HepG2 (cell line): ENCODE measurements around the gene FAM114A1. TPM values are rescaled to one million over a fixed set of nuclear protein-coding genes. Genes with fewer than 3 reads are reported as not detected.

Source experiments
- ATAC-seq: fragments of 200-7000 bp; cut with Tn5 transposase; 3 replicates; pipeline ENCODE4 v1.9.1; 2020; ENCODE audit warnings: mild to moderate bottlenecking, moderate library complexity
- BruUV-seq: library from RNA; stranded (reverse); fragments of 400-500 nt; replicated peaks from 2 replicates; lab custom pipeline; 2021; lab: Mats Ljungman, UMichigan
- CTCF ChIA-PET: fragments of 300-600 bp; formaldehyde crosslinking; extraction: SDS; loops from one replicate; lab custom pipeline; 2021; ENCODE audit warnings: low total read pairs, inconsistent platforms, low intra/inter-chr PET ratio; lab: Yijun Ruan, JAX
- POLR2A ChIA-PET: fragments of 350-600 bp; sonication (Branson Sonifier 250); formaldehyde crosslinking; loops from one replicate; lab custom pipeline; 2020; ENCODE audit warnings: antibody characterized with exemption, inconsistent platforms; lab: Yijun Ruan, JAX
- DNase-seq: peaks from one replicate; pipeline ENCODE4 v3.0.0-alpha.2; 2015; ENCODE audit warnings: low spot score
- FAIRE-seq: peaks from 3 replicates; lab custom pipeline; 2011; peaks lifted over from hg19 to GRCh38; lab: Jason Lieb, UNC
- H2AFZ ChIP-seq: one replicate; pipeline ENCODE4 v1.6.1; 2011; ENCODE audit warnings: low read length, inconsistent platforms
- H3K27ac ChIP-seq: fragments of 300-600 bp; 3 replicates; pipeline ENCODE4 v1.8.0; 2011; ENCODE audit warnings: mixed run types, mild to moderate bottlenecking, mixed read lengths, low read length, inconsistent platforms; ENCODE audit not compliant: insufficient read depth; ENCODE audit errors: extremely low read length
- H3K27me3 ChIP-seq, 2 experiments: fragments of 200-600 bp in 1 of 2; 2 replicates in 1 of 2; 3 replicates in 1 of 2; pipeline versions ENCODE4 v1.6.0 to v1.8.0; 2011; ENCODE audit warnings: low read length in 2 of 2, mild to moderate bottlenecking in 2 of 2, moderate library complexity in 2 of 2, inconsistent platforms in 1 of 2; ENCODE audit not compliant: insufficient read depth in 2 of 2, control insufficient read depth in 1 of 2
- H3K36me3 ChIP-seq, 2 experiments: fragments of 200-600 bp in 1 of 2; replicated peaks in 1 of 2; 2 replicates in 1 of 2; 3 replicates in 1 of 2; pipeline versions ENCODE4 v1.5.1 to v1.8.0; 2011; ENCODE audit warnings: low read length in 2 of 2, inconsistent platforms in 1 of 2; ENCODE audit not compliant: insufficient read depth in 2 of 2, control insufficient read depth in 1 of 2
- H3K4me1 ChIP-seq: 2 replicates; pipeline ENCODE4 v1.5.1; 2012; ENCODE audit warnings: low read length, inconsistent platforms; ENCODE audit not compliant: insufficient read depth
- H3K4me2 ChIP-seq: 2 replicates; pipeline ENCODE4 v1.6.0; 2011; ENCODE audit warnings: low read depth, low read length, inconsistent platforms
- H3K4me3 ChIP-seq, 3 experiments: fragments of 200-600 bp in 1 of 3; sonication (generic), shearing (Covaris generic) in 1 of 3; replicated peaks in 1 of 3; 2 replicates each; pipeline ENCODE4 v1.5.1; 2011 to 2016; ENCODE audit warnings: low read length in 3 of 3, inconsistent platforms in 2 of 3, low read depth in 2 of 3, mild to moderate bottlenecking in 2 of 3, control low read depth in 1 of 3, mixed read lengths in 1 of 3; ENCODE audit not compliant: insufficient read depth in 1 of 3
- H3K79me2 ChIP-seq: one replicate; pipeline ENCODE4 v1.6.1; 2011; ENCODE audit warnings: low read length, inconsistent platforms; ENCODE audit not compliant: insufficient read depth
- H3K9ac ChIP-seq: 2 replicates; pipeline ENCODE4 v1.6.0; 2011; ENCODE audit warnings: mild to moderate bottlenecking, low read depth, low read length, inconsistent platforms; ENCODE audit not compliant: insufficient read depth
- H3K9me3 ChIP-seq: 2 replicates; pipeline ENCODE4 v1.5.1; 2012; ENCODE audit warnings: mild to moderate bottlenecking, low read length
- H4K20me1 ChIP-seq: 2 replicates; pipeline ENCODE4 v1.6.0; 2011; ENCODE audit warnings: inconsistent platforms, mild to moderate bottlenecking, low read length, moderate library complexity; ENCODE audit not compliant: insufficient read depth
- ARID5B ChIP-seq: IDR thresholded peaks from 2 replicates; pipeline ENCODE4 v1.4.0; 2020; ENCODE audit warnings: mild to moderate bottlenecking, missing genetic modification reagents
- CSRNP2 ChIP-seq: sonication (generic); formaldehyde crosslinking; conservative IDR thresholded peaks from 2 replicates; pipeline ENCODE4 v1.8.0; 2022; ENCODE audit warnings: low read depth, missing genetic modification reagents
- DMAP1 ChIP-seq: IDR thresholded peaks from 2 replicates; pipeline ENCODE4 v1.6.1; 2016
- ETV5 ChIP-seq: IDR thresholded peaks from 2 replicates; pipeline ENCODE4 v1.6.1; 2018; ENCODE audit warnings: missing biosample characterization, missing genetic modification reagents, inconsistent platforms, borderline replicate concordance
- SOX13 ChIP-seq, 3 experiments: fragments of 450-650 bp in 1 of 3; sonication (generic) in 1 of 3; formaldehyde crosslinking in 1 of 3; IDR thresholded peaks in 2 of 3; conservative IDR thresholded peaks in 1 of 3; 2 replicates each; pipeline versions ENCODE4 v1.5.0 to v1.6.1; 2016 to 2020; ENCODE audit warnings: antibody characterized with exemption in 1 of 3, mild to moderate bottlenecking in 1 of 3, missing compliant biosample characterization in 1 of 3, missing genetic modification reagents in 1 of 3, moderate library complexity in 1 of 3
- SP140L ChIP-seq: sonication (generic); formaldehyde crosslinking; IDR thresholded peaks from 2 replicates; pipeline ENCODE4 v1.4.0; 2020; ENCODE audit warnings: missing genetic modification reagents, borderline replicate concordance
- SYNCRIP ChIP-seq: fragments of 200-400 bp; formaldehyde crosslinking; IDR thresholded peaks from 2 replicates; pipeline ENCODE4 v1.6.1; 2018; ENCODE audit warnings: mild to moderate bottlenecking, low read depth, low read length; ENCODE audit not compliant: insufficient read depth
- TFAP4 ChIP-seq: sonication (generic); IDR thresholded peaks from 2 replicates; pipeline ENCODE4 v1.6.1; 2016; ENCODE audit warnings: low read depth, borderline replicate concordance
- THRA ChIP-seq: sonication (generic); formaldehyde crosslinking; IDR thresholded peaks from 2 replicates; pipeline ENCODE4 v1.4.0; 2020; ENCODE audit warnings: missing genetic modification reagents, borderline replicate concordance
- ZKSCAN8 ChIP-seq: IDR thresholded peaks from 2 replicates; pipeline ENCODE4 v1.6.1; 2016; ENCODE audit warnings: borderline replicate concordance, missing genetic modification reagents, missing compliant biosample characterization
- ZNF251 ChIP-seq: sonication (generic); formaldehyde crosslinking; IDR thresholded peaks from 2 replicates; pipeline ENCODE4 v1.9.0; 2021; ENCODE audit warnings: mild to moderate bottlenecking, missing genetic modification reagents
- ZNF652 ChIP-seq: IDR thresholded peaks from 2 replicates; pipeline ENCODE4 v1.6.1; 2016; ENCODE audit warnings: low read depth, borderline replicate concordance
- ZNF749 ChIP-seq: sonication (generic); formaldehyde crosslinking; IDR thresholded peaks from 2 replicates; pipeline ENCODE4 v1.8.0; 2022; ENCODE audit warnings: mild to moderate bottlenecking, missing genetic modification reagents, moderate library complexity, borderline replicate concordance
- WGBS: methylation state at CpG from one replicate; pipeline ENCODE4 v1.1.6; 2017; ENCODE audit warnings: low lambda C conversion rate; 5-methylcytosine and 5-hydroxymethylcytosine counted together
- in situ Hi-C: cut with HindIII; loops from 2 replicates; pipeline ENCODE4 v1.10.0; 2017; ENCODE audit warnings: low pct_unique_long_range_greater_than_20kb; ENCODE audit not compliant: extremely low pct_ligation_motif_present
- intact Hi-C: fragments of 100-400 bp; cut with micrococcal nuclease; formaldehyde crosslinking; loops from one replicate; pipeline ENCODE4 v1.10.0; 2022; ENCODE audit not compliant: unreplicated experiment
- polyA plus RNA-seq, 8 experiments: library from polyadenylated mRNA; depleted of rRNA in 3 of 8; stranded (reverse) in 7 of 8; unstranded in 1 of 8; fragments of >200 nt; fragmentation: Illumina TruSeq in 4 of 8; extraction: Trizol in 4 of 8; gene quantifications; 2 replicates each; pipeline versions ENCODE4 v1.2.1 to v1.2.3, GENCODE V29; 2011 to 2016; ENCODE audit warnings: low read depth in 4 of 8, missing spikeins in 1 of 8, mixed read lengths in 1 of 8; ENCODE audit not compliant: insufficient read depth in 1 of 8
- total RNA-seq, 5 experiments: library from RNA; depleted of rRNA; stranded (reverse); fragments of >200 nt; fragmentation: Illumina TruSeq; extraction: Trizol; gene quantifications; 2 replicates each; pipeline ENCODE4 v1.2.3, GENCODE V29; 2016; ENCODE audit warnings: low read depth in 1 of 5

FAM114A1 gene
- total and polyA plus RNA-seq, 2 of the 13 experiments (the other 11 are each of a cell fraction or from before 2014, with no cell fraction given): 61.0 to 76.9 TPM

- TF ChIP-seq ZNF749 (CRISPR knock-in tag) (no peak), DMAP1 (CRISPR knock-in tag) (no peak), ZNF652 (CRISPR knock-in tag) (peak; percentile 36; the same call in 1 of the 2 replicates), TFAP4 (peak; percentile 75), SP140L (CRISPR knock-in tag) (0 out of 2 replicates have a peak, but pooled peaks have one; percentile 15), CSRNP2 (CRISPR knock-in tag) (no peak)
These were observed 5.0 kb downstream of the FAM114A1 start (continued) for GRCh38 chr4:38872620-38873019.

- intact Hi-C loops (no loop called here), in situ Hi-C loops (no loop called here)
- Histone ChIP-seq H2AFZ (no peak overlapping the region), H3K27me3 (no peaks in the 10 kb centered on the region), H4K20me1 (peaks cover 12% of the 10 kb centered on the region), H3K4me3 (peak overlapping the region in 1 of 3 experiments; percentile 9; a peak in 1 of 6 replicates), H3K4me1 (peaks cover 70% of the 10 kb centered on the region), H3K27ac (peak overlapping the region; percentile 75), H3K79me2 (peaks cover 54% of the 10 kb centered on the region), H3K9ac (peak overlapping the region; percentile 35), H3K4me2 (peak overlapping the region; percentile 67), H3K9me3 (no peaks in the 10 kb centered on the region), H3K36me3 (peaks cover 12 to 17% of the 10 kb centered on the region in 2 experiments)
- POLR2A ChIA-PET: interaction anchor here (1.1 kb wide), 1 partner anchor 16 kb away, joined by 4 read pairs; no protein-coding TSS in a partner anchor
- CTCF ChIA-PET: no interaction called here
- ATAC-seq: peak; percentile 25
- FAIRE-seq: peak; percentile 23
- DNase-seq: peak; percentile 54
- BruUV-seq: no TSS peak
- 68% methylated on average over 5 of the region's 5 CpGs for WGBS
- TF ChIP-seq ARID5B (CRISPR knock-in tag) (0 out of 2 replicates have a peak, but pooled peaks have one; percentile 9), SYNCRIP (no peak), THRA (CRISPR knock-in tag) (0 out of 2 replicates have a peak, but pooled peaks have one; percentile 29), ZNF251 (CRISPR knock-in tag) (no peak), ZKSCAN8 (CRISPR knock-in tag) (no peak), SOX13 (IDR thresholded peaks at IDR 0.05) (no peak), SOX13 (CRISPR knock-in tag; conservative IDR thresholded peaks at IDR 0.05 in 1 of 2, IDR thresholded peaks at IDR 0.05 in 1 of 2) (0 out of 4 replicates have a peak, but pooled peaks of 1 of the 2 experiments have one; percentile 8), ETV5 (CRISPR knock-in tag) (no peak; the same call in 1 of the 2 replicates)
These were observed 5.8 kb downstream of the FAM114A1 start for GRCh38 chr4:38873290-38873944.
